Right cardiac atrium (tissue), 5 donors: Measurements from ENCODE around the gene RPL36AL. TPM values are rescaled to one million over a fixed set of nuclear protein-coding genes. Genes with fewer than 3 reads are reported as not detected.
"Not testable (repeated sequence)": the region's sequence is repeated elsewhere in the genome, so short reads cannot be mapped to it uniquely, and the experiment has no call there.

Source experiments
- ATAC-seq, 2 donors: fragments of 200-7000 bp; cut with Tn5 transposase; one replicate each; pipeline versions ENCODE4 v1.8.0 to v1.9.1; 2020; ENCODE audit warnings: moderate library complexity in 2 of 2, mild to moderate bottlenecking in 1 of 2
- DNase-seq, 3 donors: peaks; one replicate each; pipeline ENCODE4 v3.0.0-alpha.2; 2020
- H3K27ac ChIP-seq: one replicate; pipeline ENCODE4 v1.5.1; 2013; ENCODE audit warnings: mild to moderate bottlenecking, low read length, control low read depth, moderate library complexity
- H3K27me3 ChIP-seq: one replicate; pipeline ENCODE4 v1.6.1; 2013; ENCODE audit not compliant: control insufficient read depth, insufficient read depth
- H3K4me1 ChIP-seq: one replicate; pipeline ENCODE4 v1.6.1; 2013; ENCODE audit warnings: low read length; ENCODE audit not compliant: control insufficient read depth, insufficient read depth
- H3K4me3 ChIP-seq: one replicate; pipeline ENCODE4 v1.5.1; 2013; ENCODE audit warnings: low read length, control low read depth
- H3K9me3 ChIP-seq: one replicate; pipeline ENCODE4 v1.6.1; 2013; ENCODE audit warnings: low read length; ENCODE audit not compliant: control insufficient read depth
- whole genome bisulfite sequencing: extraction: QIAGEN DNeasy Blood & Tissue Kit; methylation state at CpG from one replicate; pipeline ENCODE4 v1.1.7; 2013; 5-methylcytosine and 5-hydroxymethylcytosine counted together
- intact Hi-C, 4 donors: fragments of 100-400 bp; cut with DNase I; formaldehyde crosslinking; loops; one replicate each; pipeline versions ENCODE4 v1.11.0 to v1.14.0; 2022 to 2023
- long read RNA-seq, 4 donors: library from polyadenylated mRNA; unstranded; transcript quantifications; one replicate each; pipeline ENCODE4 v2.0.0, GENCODE V29; 2020 to 2021
- polyA plus RNA-seq: library from polyadenylated mRNA; stranded (reverse); fragments of 200-250 nt; gene quantifications from one replicate; pipeline ENCODE4 v1.2.3, GENCODE V29; 2013
- total RNA-seq, 4 donors: library from RNA; stranded (reverse); fragmentation: NEBNext Ultra II Directional; extraction: Animal tissue kit (Norgen Biotek cat#: 25700); gene quantifications; one replicate each; pipeline ENCODE4 v1.2.1, GENCODE V29; 2021
- donor health status: healthy with polysubstance abuse.
- donor health status: DM: no; HTN: yes; CAD: no.
- donor health status: DM: no; HTN: no; CAD: no.
- donor health status: DM: no; HTN: yes; CAD: no; lungs with severe emphysema.
- donor health status: DM: yes; HTN: yes; CAD: no.

RPL36AL gene
- total RNA-seq (100 to 1,000 TPM; 153 to 180 (median 167) TPM), polyA plus RNA-seq (315 TPM)
- long read RNA-seq, donor 1, transcript RPL36AL-201 (2 exons, 746 nt), result major isoform, 82 of 86 reads
- long read RNA-seq, donor 1, partial matches to known transcripts, result 4 of 86 reads
- long read RNA-seq, donor 1, other reads (novel, unspliced or antisense), result 0 of 86 reads
- long read RNA-seq, donor 2, transcript RPL36AL-201 (2 exons, 746 nt), result major isoform, 60 of 64 reads
- long read RNA-seq, donor 2, partial matches to known transcripts, result 4 of 64 reads
- long read RNA-seq, donor 2, other reads (novel, unspliced or antisense), result 0 of 64 reads
- long read RNA-seq, donor 3, transcript RPL36AL-201 (2 exons, 746 nt), result major isoform, 30 of 37 reads
- long read RNA-seq, donor 3, partial matches to known transcripts, result 0 of 37 reads
- long read RNA-seq, donor 3, other reads (novel, unspliced or antisense), result 7 of 37 reads
- long read RNA-seq, donor 4, transcript RPL36AL-201 (2 exons, 746 nt), result major isoform, 55 of 57 reads
- long read RNA-seq, donor 4, partial matches to known transcripts, result 2 of 57 reads
- long read RNA-seq, donor 4, other reads (novel, unspliced or antisense), result 0 of 57 reads

- intact Hi-C loops, result no loop called here
- Histone ChIP-seq H3K27me3 (no peaks in the 10 kb centered on the region), H3K4me3 (peak within 1 kb of the TSS; percentile 90), H3K4me1 (peaks cover 5% of the 10 kb centered on the region), H3K9me3 (no peaks in the 10 kb centered on the region), H3K27ac (peak within 1 kb of the TSS; percentile 99)
- DNase-seq, result peak; percentile 99
- under 1% methylated on average over 85 of the region's 85 CpGs for WGBS
- ATAC-seq, result peak; percentile 99
Observed at GRCh38 chr14:49620182-49621113, at the start of gene RPL36AL, which contains the start of gene MGAT2. RPL36AL (minus strand) TSS chr14:49620626; CDS start chr14:49619104, 1,522 bp downstream. MGAT2 (plus strand) TSS chr14:49620799; CDS start chr14:49621269, 470 bp downstream.

- H3K9me3 ChIP-seq, result no peaks in the 10 kb centered on the region
- no peaks in the 10 kb centered on the region for H3K27me3 ChIP-seq
- intact Hi-C loops, result no loop called here
- H3K27ac ChIP-seq, result no peak overlapping the region
- ATAC-seq (no peak), DNase-seq (no peak)
- WGBS, result 86% methylated on average over 2 of the region's 2 CpGs
- no peaks in the 10 kb centered on the region for H3K4me1 ChIP-seq
- H3K4me3 ChIP-seq, result no peak overlapping the region
Observed at GRCh38 chr14:49659526-49660455, 39.4 kb upstream of the RPL36AL start.

GRCh38 chr14:49657500-49657899, 37.1 kb upstream of the RPL36AL start:
- H3K9me3 ChIP-seq, ATAC-seq, DNase-seq, H3K27ac ChIP-seq, H3K4me3 ChIP-seq, H3K4me1 ChIP-seq, intact Hi-C loops, H3K27me3 ChIP-seq: not testable (repeated sequence)
- 96% methylated on average over 6 of the region's 6 CpGs for WGBS

GRCh38 chr14:49654511-49654910, 34.1 kb upstream of the RPL36AL start:
- no peak for DNase-seq
- no peaks in the 10 kb centered on the region for H3K9me3 ChIP-seq
- intact Hi-C loops, result no loop called here
- no peak overlapping the region for H3K4me3 ChIP-seq
- no peak for ATAC-seq
- no peaks in the 10 kb centered on the region for H3K27me3 ChIP-seq
- H3K4me1 ChIP-seq, result no peaks in the 10 kb centered on the region
- 98% methylated on average over 3 of the region's 3 CpGs for WGBS
- no peak overlapping the region for H3K27ac ChIP-seq

- DNase-seq (no peak), ATAC-seq (no peak)
- whole genome bisulfite sequencing, result 96% methylated on average over 6 of the region's 6 CpGs
- H3K4me3 ChIP-seq, result no peak overlapping the region
- no peaks in the 10 kb centered on the region for H3K9me3 ChIP-seq
- H3K4me1 ChIP-seq, result no peaks in the 10 kb centered on the region
- no peak overlapping the region for H3K27ac ChIP-seq
- intact Hi-C loops, result no loop called here
- no peaks in the 10 kb centered on the region for H3K27me3 ChIP-seq
Observed at GRCh38 chr14:49653508-49653907, 33.1 kb upstream of the RPL36AL start.

- DNase-seq (no peak), ATAC-seq (peak in 1 of 2 donors; percentile 17)
- peak overlapping the region; percentile 46 for H3K27ac ChIP-seq
- peaks cover 3% of the 10 kb centered on the region for H3K4me1 ChIP-seq
- H3K4me3 ChIP-seq, result no peak overlapping the region
- H3K27me3 ChIP-seq, result no peaks in the 10 kb centered on the region
- intact Hi-C loops, result no loop called here
- H3K9me3 ChIP-seq, result no peaks in the 10 kb centered on the region
Observed at GRCh38 chr14:49642163-49642562, 21.7 kb upstream of the RPL36AL start.

- intact Hi-C loops, result no loop called here
- Histone ChIP-seq H3K4me3 (no peak overlapping the region), H3K9me3 (no peaks in the 10 kb centered on the region), H3K27me3 (no peaks in the 10 kb centered on the region), H3K27ac (peak overlapping the region; percentile 46), H3K4me1 (peaks cover 5% of the 10 kb centered on the region)
- ATAC-seq (peak; percentile 61 to 86), DNase-seq (no peak)
- 57% methylated on average over 8 of the region's 8 CpGs for WGBS
Observed at GRCh38 chr14:49641697-49642129, 21.3 kb upstream of the RPL36AL start.

- intact Hi-C loops, result no loop called here
- DNase-seq (no peak), ATAC-seq (no peak)
- H3K4me1 ChIP-seq, result peaks cover 5% of the 10 kb centered on the region
- no peaks in the 10 kb centered on the region for H3K27me3 ChIP-seq
- H3K4me3 ChIP-seq, result no peak overlapping the region
- no peak overlapping the region for H3K27ac ChIP-seq
- 95% methylated on average over 7 of the region's 7 CpGs for WGBS
- no peaks in the 10 kb centered on the region for H3K9me3 ChIP-seq
Observed at GRCh38 chr14:49640540-49641417, 20.4 kb upstream of the RPL36AL start.

GRCh38 chr14:49637534-49638078, 17.2 kb upstream of the RPL36AL start:
- DNase-seq, result no peak
- H3K4me3 ChIP-seq, result no peak overlapping the region
- no peak overlapping the region for H3K27ac ChIP-seq
- intact Hi-C loops, result loop anchor here in 2 of 4 donors (10.0 kb wide), 2 partner anchors 127 to 197 kb away; partner anchors contain the start of gene KLHDC2 (in 2 of the 2)
- no peaks in the 10 kb centered on the region for H3K27me3 ChIP-seq
- H3K4me1 ChIP-seq, result peaks cover 5% of the 10 kb centered on the region
- whole genome bisulfite sequencing, result 93% methylated on average over 3 of the region's 3 CpGs
- ATAC-seq, result no peak
- no peaks in the 10 kb centered on the region for H3K9me3 ChIP-seq
